ENCODE results near the gene NXN.

DNA sequence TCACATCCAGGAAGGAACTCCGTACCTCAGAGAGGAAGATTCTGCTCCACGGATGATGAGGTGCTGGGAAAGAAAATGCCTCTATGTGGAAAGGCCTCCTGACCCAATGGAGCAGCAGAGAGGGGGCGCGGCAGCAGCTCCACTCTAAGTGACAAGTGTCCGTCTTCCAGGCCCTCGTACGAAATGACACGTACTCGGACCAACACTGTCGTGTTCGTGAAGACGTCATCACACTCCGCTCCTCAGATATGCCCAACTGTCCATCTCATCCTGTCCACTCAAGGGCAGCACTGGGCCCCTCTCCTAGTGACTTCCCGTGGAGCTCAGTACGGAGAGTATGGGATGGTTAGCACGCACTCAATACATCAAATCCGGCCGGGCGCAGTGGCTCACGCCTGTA lies 165.2 kb downstream of the NXN start:
- TF ChIP-seq, protein P1, sequence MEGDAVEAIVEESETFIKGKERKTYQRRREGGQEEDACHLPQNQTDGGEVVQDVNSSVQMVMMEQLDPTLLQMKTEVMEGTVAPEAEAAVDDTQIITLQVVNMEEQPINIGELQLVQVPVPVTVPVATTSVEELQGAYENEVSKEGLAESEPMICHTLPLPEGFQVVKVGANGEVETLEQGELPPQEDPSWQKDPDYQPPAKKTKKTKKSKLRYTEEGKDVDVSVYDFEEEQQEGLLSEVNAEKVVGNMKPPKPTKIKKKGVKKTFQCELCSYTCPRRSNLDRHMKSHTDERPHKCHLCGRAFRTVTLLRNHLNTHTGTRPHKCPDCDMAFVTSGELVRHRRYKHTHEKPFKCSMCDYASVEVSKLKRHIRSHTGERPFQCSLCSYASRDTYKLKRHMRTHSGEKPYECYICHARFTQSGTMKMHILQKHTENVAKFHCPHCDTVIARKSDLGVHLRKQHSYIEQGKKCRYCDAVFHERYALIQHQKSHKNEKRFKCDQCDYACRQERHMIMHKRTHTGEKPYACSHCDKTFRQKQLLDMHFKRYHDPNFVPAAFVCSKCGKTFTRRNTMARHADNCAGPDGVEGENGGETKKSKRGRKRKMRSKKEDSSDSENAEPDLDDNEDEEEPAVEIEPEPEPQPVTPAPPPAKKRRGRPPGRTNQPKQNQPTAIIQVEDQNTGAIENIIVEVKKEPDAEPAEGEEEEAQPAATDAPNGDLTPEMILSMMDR (IDR thresholded peaks at IDR 0.05): no peak
- TF ChIP-seq EZH2 (IDR thresholded peaks at IDR 0.05; ENCODE audit: borderline replicate concordance, insufficient read depth, low read depth, low read length, poor library complexity, severe bottlenecking): no peak

All from B cell (primary cell).